HepG2 (cell line): ENCODE data around the gene SUPT4H1. TPM values are rescaled to one million over a fixed set of nuclear protein-coding genes. Genes with fewer than 3 reads are reported as not detected.
A peak's percentile ranks its signal among the peaks of the same experiment; 100 is the strongest.

Experiments used
- CAMTA2 ChIP-seq: sonication (generic); formaldehyde crosslinking; IDR thresholded peaks from 2 replicates; pipeline ENCODE4 v1.4.0; 2020; ENCODE audit warnings: mild to moderate bottlenecking, missing genetic modification reagents, borderline replicate concordance
- CCAR2 ChIP-seq: fragments of 200-400 bp; formaldehyde crosslinking; optimal IDR thresholded peaks from 2 replicates; pipeline ENCODE3; 2018; ENCODE audit warnings: low read depth, mild to moderate bottlenecking, low read length, moderate library complexity
- ETV5 ChIP-seq: IDR thresholded peaks from 2 replicates; pipeline ENCODE4 v1.6.1; 2018; ENCODE audit warnings: missing biosample characterization, missing genetic modification reagents, inconsistent platforms, borderline replicate concordance
- HIC2 ChIP-seq: sonication (generic); formaldehyde crosslinking; IDR thresholded peaks from 2 replicates; pipeline ENCODE4 v1.9.0; 2022; ENCODE audit warnings: low read depth, missing genetic modification reagents
- NKX3-1 ChIP-seq: sonication (generic); formaldehyde crosslinking; IDR thresholded peaks from 2 replicates; pipeline ENCODE4 v1.5.0; 2020; ENCODE audit warnings: missing genetic modification reagents
- RBFOX2 ChIP-seq: fragments of 200-400 bp; formaldehyde crosslinking; IDR thresholded peaks from 2 replicates; pipeline ENCODE4 v1.6.1; 2017; ENCODE audit warnings: low read depth, mild to moderate bottlenecking, low read length
- RBM22 ChIP-seq: fragments of 200-400 bp; formaldehyde crosslinking; optimal IDR thresholded peaks from 2 replicates; pipeline ENCODE3; 2017; ENCODE audit warnings: mild to moderate bottlenecking, low read length, moderate library complexity
- ZBTB1 ChIP-seq: sonication (generic); formaldehyde crosslinking; IDR thresholded peaks from 2 replicates; pipeline ENCODE4 v1.4.0; 2020; ENCODE audit warnings: missing genetic modification reagents, borderline replicate concordance
- ZFP37 ChIP-seq: sonication (generic); formaldehyde crosslinking; IDR thresholded peaks from 2 replicates; pipeline ENCODE4 v1.4.0; 2020; ENCODE audit warnings: missing genetic modification reagents, borderline replicate concordance
- ZIK1 ChIP-seq: sonication (generic); formaldehyde crosslinking; IDR thresholded peaks from 2 replicates; pipeline ENCODE4 v1.5.0; 2020; ENCODE audit warnings: mild to moderate bottlenecking, low read depth, missing genetic modification reagents, borderline replicate concordance
- ZNF292 ChIP-seq: sonication (generic); formaldehyde crosslinking; IDR thresholded peaks from 2 replicates; pipeline ENCODE4 v1.8.1; 2022; ENCODE audit warnings: mild to moderate bottlenecking, low read depth, missing genetic modification reagents, borderline replicate concordance
- ZNF484 ChIP-seq: sonication (generic); formaldehyde crosslinking; IDR thresholded peaks from 2 replicates; pipeline ENCODE4 v1.5.1; 2020; ENCODE audit warnings: mild to moderate bottlenecking, low read depth, missing genetic modification reagents, borderline replicate concordance
- ZNF501 ChIP-seq: sonication (generic); formaldehyde crosslinking; IDR thresholded peaks from 2 replicates; pipeline ENCODE4 v1.5.1; 2020; ENCODE audit warnings: mild to moderate bottlenecking, moderate library complexity, missing genetic modification reagents
- ZNF569 ChIP-seq: sonication (generic); formaldehyde crosslinking; IDR thresholded peaks from 2 replicates; pipeline ENCODE4 v1.5.0; 2020; ENCODE audit warnings: mild to moderate bottlenecking, missing genetic modification reagents, moderate library complexity, borderline replicate concordance
- ZNF597 ChIP-seq: sonication (generic); formaldehyde crosslinking; IDR thresholded peaks from 2 replicates; pipeline ENCODE4 v1.5.0; 2020; ENCODE audit warnings: missing genetic modification reagents
- ZNF619 ChIP-seq: sonication (generic); formaldehyde crosslinking; IDR thresholded peaks from 2 replicates; pipeline ENCODE4 v1.4.0; 2020; ENCODE audit warnings: mild to moderate bottlenecking, missing genetic modification reagents
- ZNF7 ChIP-seq: IDR thresholded peaks from 2 replicates; pipeline ENCODE4 v1.6.1; 2016; ENCODE audit warnings: missing biosample characterization, missing genetic modification reagents
- ZNF772 ChIP-seq: sonication (generic); formaldehyde crosslinking; IDR thresholded peaks from 2 replicates; pipeline ENCODE4 v1.5.0; 2020; ENCODE audit warnings: mild to moderate bottlenecking, missing genetic modification reagents
- ZNF83 ChIP-seq: sonication (generic); formaldehyde crosslinking; IDR thresholded peaks from 2 replicates; pipeline ENCODE4 v1.4.0; 2020; ENCODE audit warnings: missing genetic modification reagents, mild to moderate bottlenecking, borderline replicate concordance
- ZNF879 ChIP-seq: sonication (generic); formaldehyde crosslinking; IDR thresholded peaks from 2 replicates; pipeline ENCODE4 v1.8.1; 2023; ENCODE audit warnings: missing genetic modification reagents
- polyA plus RNA-seq, 8 experiments: library from polyadenylated mRNA; depleted of rRNA in 3 of 8; stranded (reverse) in 7 of 8; unstranded in 1 of 8; fragments of >200 nt; fragmentation: Illumina TruSeq in 4 of 8; extraction: Trizol in 4 of 8; gene quantifications; 2 replicates each; pipeline versions ENCODE4 v1.2.1 to v1.2.3, GENCODE V29; 2011 to 2016; ENCODE audit warnings: low read depth in 4 of 8, missing spikeins in 1 of 8, mixed read lengths in 1 of 8; ENCODE audit not compliant: insufficient read depth in 1 of 8
- total RNA-seq, 5 experiments: library from RNA; depleted of rRNA; stranded (reverse); fragments of >200 nt; fragmentation: Illumina TruSeq; extraction: Trizol; gene quantifications; 2 replicates each; pipeline ENCODE4 v1.2.3, GENCODE V29; 2016; ENCODE audit warnings: low read depth in 1 of 5
- TF ChIP-seq, protein P1 (sequence below): IDR thresholded peaks from 2 replicates; pipeline ENCODE4 v1.6.1; 2016
- TF ChIP-seq, protein P2 (sequence below): sonication (generic); formaldehyde crosslinking; IDR thresholded peaks from 2 replicates; pipeline ENCODE4 v1.5.1; 2020; ENCODE audit warnings: mild to moderate bottlenecking, missing genetic modification reagents, borderline replicate concordance
- TF ChIP-seq, protein P3 (sequence below): sonication (generic); formaldehyde crosslinking; IDR thresholded peaks from 2 replicates; pipeline ENCODE4 v1.9.0; 2021; ENCODE audit warnings: missing genetic modification reagents, mild to moderate bottlenecking, borderline replicate concordance

SUPT4H1 gene
- total and polyA plus RNA-seq, 2 of the 13 experiments (the other 11 are each of a cell fraction or from before 2014, with no cell fraction given): 155 to 244 TPM

GRCh38 chr17:58364270-58364942 lies 12.4 kb upstream of the SUPT4H1 start (continued):
- TF ChIP-seq ZBTB1 (CRISPR knock-in tag) (no peak), ETV5 (CRISPR knock-in tag) (peak; percentile 41; the same call in 1 of the 2 replicates), ZNF7 (CRISPR knock-in tag) (0 out of 2 replicates have a peak, but pooled peaks have one; percentile 6), RBM22 (peak; percentile 30), CAMTA2 (CRISPR knock-in tag) (no peak), ZIK1 (CRISPR knock-in tag) (no peak), ZNF292 (CRISPR knock-in tag) (peak; percentile 97), RBFOX2 (peak; percentile 51; the same call in 1 of the 2 replicates), ZNF879 (CRISPR knock-in tag) (no peak), NKX3-1 (CRISPR knock-in tag) (no peak), ZNF83 (0 out of 2 replicates have a peak, but pooled peaks have one; percentile 16), CCAR2 (no peak), ZNF772 (CRISPR knock-in tag) (peak; percentile 45), ZFP37 (CRISPR knock-in tag) (no peak), ZNF484 (CRISPR knock-in tag) (no peak), ZNF597 (CRISPR knock-in tag) (no peak), ZNF619 (CRISPR knock-in tag) (no peak), ZNF501 (no peak), HIC2 (CRISPR knock-in tag) (no peak), ZNF569 (CRISPR knock-in tag) (no peak)
- TF ChIP-seq, protein P1, sequence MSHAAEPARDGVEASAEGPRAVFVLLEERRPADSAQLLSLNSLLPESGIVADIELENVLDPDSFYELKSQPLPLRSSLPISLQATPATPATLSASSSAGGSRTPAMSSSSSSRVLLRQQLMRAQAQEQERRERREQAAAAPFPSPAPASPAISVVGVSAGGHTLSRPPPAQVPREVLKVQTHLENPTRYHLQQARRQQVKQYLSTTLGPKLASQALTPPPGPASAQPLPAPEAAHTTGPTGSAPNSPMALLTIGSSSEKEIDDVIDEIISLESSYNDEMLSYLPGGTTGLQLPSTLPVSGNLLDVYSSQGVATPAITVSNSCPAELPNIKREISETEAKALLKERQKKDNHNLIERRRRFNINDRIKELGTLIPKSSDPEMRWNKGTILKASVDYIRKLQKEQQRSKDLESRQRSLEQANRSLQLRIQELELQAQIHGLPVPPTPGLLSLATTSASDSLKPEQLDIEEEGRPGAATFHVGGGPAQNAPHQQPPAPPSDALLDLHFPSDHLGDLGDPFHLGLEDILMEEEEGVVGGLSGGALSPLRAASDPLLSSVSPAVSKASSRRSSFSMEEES (CRISPR knock-in tag): no peak
- TF ChIP-seq, protein P2, sequence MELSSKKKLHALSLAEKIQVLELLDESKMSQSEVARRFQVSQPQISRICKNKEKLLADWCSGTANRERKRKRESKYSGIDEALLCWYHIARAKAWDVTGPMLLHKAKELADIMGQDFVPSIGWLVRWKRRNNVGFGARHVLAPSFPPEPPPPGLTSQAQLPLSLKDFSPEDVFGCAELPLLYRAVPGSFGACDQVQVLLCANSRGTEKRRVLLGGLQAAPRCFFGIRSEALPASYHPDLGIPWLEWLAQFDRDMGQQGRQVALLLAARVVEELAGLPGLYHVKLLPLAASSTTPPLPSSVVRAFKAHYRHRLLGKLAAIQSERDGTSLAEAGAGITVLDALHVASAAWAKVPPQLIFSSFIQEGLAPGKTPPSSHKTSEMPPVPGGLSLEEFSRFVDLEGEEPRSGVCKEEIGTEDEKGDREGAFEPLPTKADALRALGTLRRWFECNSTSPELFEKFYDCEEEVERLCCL (CRISPR knock-in tag): no peak
- TF ChIP-seq, protein P3, sequence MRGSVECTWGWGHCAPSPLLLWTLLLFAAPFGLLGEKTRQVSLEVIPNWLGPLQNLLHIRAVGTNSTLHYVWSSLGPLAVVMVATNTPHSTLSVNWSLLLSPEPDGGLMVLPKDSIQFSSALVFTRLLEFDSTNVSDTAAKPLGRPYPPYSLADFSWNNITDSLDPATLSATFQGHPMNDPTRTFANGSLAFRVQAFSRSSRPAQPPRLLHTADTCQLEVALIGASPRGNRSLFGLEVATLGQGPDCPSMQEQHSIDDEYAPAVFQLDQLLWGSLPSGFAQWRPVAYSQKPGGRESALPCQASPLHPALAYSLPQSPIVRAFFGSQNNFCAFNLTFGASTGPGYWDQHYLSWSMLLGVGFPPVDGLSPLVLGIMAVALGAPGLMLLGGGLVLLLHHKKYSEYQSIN (CRISPR knock-in tag): no peak
